Left forelimb (tissue), 1 donor: ENCODE data around the gene OR51F2.
"Not testable (repeated sequence)": the region's sequence is repeated elsewhere in the genome, so short reads cannot be mapped to it uniquely, and the experiment has no call there.

ENCODE experiments used
- DNase-seq: peaks from one replicate; pipeline ENCODE4 v3.0.0-alpha.2; 2018; ENCODE audit warnings: low spot score

The OR51F2 gene, protein sequence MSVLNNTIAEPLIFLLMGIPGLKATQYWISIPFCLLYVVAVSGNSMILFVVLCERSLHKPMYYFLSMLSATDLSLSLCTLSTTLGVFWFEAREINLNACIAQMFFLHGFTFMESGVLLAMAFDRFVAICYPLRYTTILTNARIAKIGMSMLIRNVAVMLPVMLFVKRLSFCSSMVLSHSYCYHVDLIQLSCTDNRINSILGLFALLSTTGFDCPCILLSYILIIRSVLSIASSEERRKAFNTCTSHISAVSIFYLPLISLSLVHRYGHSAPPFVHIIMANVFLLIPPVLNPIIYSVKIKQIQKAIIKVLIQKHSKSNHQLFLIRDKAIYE

DNA sequence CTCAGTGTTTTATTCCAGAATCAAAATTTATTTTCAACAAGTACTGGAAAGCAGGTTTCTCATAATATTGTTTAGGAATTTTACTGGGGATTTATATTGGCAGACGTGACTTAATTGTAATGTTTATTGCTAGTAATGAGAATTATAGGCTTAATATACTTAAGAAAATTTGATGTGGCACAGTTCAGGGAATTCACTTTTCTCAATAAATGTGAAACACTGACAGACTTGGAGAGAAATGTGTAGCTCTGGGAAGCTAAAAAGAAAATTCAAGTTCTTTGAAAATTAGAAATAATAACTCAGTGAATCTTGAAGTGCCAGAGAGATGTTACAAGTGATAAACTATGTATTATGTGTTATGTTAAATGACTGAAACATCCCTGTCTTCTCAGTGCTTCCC, at the start of gene OR51F2:
Gene OR51F2, plus strand, starts transcription at position 301 of the 400 bp plus-strand sequence. CDS start 101 bp downstream, outside the sequence.
- no peak for DNase-seq

- DNase-seq = no peak
Measured at GRCh38 chr11:4782454-4782853, 38.7 kb upstream of the OR51F2 start.

DNA sequence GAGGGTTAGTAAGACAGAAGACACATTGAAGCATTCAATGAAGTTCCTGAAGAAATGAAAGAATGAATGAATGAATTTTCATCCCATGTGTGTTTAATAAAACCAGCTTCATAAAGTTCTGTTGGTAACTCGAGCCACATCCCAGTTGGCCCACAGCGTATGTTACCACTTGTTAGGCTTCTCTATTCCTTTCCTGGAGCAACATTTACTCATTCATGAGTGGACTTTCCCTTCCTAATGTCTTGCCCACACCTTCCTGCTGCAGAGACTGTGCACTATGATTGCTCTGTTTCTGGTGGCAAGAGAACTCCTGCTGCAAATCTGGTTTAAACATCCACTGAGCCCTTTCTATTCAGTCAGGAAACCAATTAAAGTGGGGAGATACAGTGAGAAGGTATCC, 23.9 kb upstream of the OR51F2 start:
- DNase-seq = no peak

DNA sequence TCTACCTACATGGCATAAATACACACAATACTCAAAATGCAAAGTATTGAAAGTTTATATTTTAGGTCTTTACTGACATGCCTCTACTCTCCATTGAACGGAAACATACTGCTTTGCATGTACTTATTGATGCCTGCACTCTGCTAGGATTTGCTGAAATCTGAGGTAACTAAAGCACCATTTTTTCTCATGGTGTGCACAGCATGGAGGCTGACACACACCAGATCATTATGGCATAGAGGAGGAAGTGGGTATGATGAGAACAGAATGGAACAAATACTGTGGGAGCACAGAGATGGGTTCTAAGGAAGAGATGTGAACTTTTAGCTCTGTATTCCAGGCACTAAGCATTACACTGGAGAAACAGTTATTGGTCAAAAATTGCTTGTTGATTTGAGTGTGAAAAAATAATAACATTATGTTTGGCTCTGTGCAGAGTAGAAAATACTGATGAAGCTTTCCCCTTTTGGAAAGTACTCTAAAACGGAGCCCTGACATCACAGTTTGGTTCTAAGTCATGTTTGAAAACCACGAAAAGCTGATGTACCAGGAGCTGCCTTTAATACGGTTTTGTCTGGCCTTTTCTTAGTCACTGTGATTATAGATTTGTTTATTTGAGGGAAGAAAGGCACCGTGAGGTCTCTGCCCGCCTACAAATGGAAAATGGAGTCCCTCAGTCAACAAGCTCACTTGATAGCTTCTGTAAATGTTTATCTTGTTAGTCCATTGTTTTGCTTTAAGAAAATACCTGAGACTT, 22.5 kb upstream of the OR51F2 start:
- DNase-seq = no peak

DNA sequence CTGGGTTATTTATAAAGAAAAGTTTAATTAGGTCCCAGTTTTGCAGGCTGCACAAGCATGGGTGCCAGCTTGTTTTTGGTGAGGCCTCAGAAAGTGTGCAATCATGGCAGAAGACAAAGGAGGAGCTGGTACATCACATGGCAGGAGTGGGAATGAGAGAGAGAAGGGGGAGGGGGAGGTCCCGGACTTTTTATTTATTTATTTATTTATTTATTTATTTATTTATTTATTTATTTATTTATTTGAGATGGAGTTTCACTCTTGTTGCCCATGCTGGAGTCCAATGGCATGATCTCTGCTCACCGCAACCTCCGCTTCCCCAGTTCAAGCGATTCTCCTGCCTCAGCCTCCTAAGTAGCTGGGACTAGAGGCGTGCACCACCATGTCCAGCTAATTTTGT, 19.8 kb upstream of the OR51F2 start:
- DNase-seq = not testable (repeated sequence)

DNA sequence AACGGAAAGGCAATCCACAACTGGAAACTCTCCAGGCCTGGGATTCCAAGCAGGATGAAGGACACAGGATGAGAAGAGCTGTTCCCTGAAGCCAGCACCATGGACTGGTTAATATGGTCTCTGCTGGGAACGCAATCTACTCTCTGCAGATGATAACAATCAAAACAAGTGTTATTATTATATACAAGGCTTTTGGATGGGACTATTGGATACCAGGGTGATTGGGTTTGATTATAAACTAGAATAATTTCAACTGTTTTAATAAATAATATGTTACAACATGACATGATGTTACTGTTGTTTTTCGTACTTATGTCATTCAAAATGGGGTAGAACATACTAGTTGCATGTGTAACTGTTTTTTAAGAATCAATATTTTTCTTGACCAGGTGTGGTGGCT, 16.8 kb upstream of the OR51F2 start, which contains the start of gene OR52R1:
Gene OR52R1, minus strand, starts transcription at position 101 of the 400 bp plus-strand sequence. Its CDS starts 0 bp downstream, at position 101.
- no peak for DNase-seq

DNA sequence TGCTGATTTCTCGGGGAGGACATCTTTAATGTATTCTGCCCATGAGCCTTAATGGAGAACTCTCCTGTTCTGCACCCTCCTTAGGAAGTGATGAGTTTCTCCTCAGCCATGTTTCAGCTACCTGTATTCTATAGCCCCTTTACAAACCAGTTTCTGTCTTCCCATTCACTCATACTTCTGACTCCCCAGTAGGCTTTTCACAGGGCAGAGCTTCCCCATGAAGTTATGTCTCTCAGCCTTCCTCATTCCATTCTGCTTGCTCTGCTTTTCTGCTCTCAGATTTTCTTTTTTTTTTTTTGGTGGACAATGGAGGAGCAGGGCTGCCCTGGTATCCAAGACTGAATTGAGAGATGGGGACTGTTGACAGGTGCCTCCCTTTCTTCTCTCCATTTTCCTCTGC, 12.6 kb upstream of the OR51F2 start:
- DNase-seq = no peak

GRCh38 chr11:4809246-4809645, 11.9 kb upstream of the OR51F2 start:
- no peak for DNase-seq

DNA sequence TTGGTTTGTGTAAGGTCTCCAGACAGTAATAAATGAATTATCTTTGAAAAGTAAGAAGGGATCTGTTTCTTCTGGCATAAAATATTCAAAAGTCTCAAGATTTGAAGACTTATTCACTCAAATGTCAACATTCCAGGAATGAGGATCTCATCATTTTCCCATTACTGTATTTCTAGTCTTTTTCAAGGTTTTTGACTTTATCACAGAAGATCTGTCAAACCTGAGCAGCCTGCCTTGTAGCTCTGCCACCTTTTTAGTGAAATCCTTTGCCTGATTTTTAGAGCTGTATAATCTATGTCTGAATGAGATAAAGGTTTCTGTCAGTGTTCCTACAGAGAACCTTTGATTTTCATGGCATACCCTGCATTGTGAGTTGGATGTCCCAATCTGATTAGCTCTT, 4.0 kb downstream of the OR51F2 start:
- no peak for DNase-seq

DNA sequence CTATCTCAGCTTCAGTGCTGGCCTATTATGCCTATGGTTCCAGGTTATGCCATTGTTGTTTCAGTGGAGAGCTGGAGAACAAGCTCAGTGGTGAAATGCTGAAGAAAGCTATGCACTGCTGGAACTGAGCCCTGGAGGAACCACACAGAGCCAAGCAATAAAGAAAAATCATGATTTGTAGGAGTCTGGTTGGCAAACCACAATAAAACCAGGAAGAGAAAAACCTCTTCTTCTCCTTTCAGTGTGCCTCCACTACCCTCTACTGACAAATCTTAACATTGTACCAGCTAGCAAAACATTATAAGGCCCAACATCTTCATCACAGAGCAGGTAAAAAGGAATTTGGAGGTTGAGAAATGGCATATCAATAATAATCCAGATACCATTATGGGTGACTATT, 5.3 kb downstream of the OR51F2 start:
- no peak for DNase-seq

- no peak for DNase-seq
Measured at GRCh38 chr11:4830346-4830745, 9.2 kb downstream of the OR51F2 start.

DNA sequence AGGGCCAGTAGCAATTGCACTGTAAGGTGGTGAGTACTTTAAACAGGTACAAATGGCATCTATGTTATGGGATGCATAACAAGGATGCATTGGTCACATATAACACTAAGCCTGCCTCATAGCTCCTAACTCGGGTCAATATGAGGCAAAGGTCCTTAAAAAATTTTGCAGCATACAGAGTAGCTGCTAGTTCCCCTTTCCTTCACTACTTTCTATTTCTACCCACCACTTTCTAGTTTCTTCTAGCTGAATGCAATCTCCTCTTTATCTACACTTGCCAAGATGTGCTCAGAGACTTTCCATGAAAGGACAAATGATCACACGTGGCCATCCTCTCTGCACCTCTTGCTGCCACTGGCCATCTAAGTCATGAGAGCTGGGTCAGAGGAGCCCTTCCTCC, 9.8 kb downstream of the OR51F2 start:
- DNase-seq = no peak

DNA sequence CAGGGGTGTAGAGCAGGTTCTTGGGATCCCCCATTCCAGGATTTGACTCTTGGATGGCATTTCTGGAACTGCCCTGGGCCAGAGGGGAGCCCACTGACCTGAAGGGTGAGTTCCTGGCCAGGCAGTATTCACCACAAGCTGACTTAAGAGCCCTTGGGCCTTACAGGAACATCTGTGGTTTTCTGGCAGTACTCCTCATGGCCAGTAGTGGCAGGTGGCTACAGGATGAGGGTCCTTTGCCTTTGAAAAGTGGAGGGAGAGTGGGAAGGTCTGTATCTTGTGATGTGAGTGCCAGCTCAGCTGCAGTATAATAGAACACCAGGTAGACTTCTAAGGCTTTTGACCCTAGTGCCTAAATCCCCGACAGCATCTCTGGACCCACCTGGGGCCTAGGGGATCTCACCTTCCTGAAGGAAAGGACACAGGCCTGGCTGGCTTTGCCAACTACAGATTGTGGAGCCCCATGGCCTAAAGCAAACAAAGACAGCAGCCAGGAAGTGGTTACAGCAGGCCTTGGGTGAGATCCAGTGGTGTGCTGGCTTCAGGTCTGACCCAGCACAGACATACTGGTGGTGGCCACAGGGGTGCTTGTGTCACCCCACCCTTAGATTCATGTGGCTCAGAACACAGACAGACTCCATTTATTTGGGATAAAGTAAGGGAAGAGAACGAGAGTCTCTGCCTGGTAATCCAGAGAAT, 18.9 kb downstream of the OR51F2 start:
- no peak for DNase-seq

DNA sequence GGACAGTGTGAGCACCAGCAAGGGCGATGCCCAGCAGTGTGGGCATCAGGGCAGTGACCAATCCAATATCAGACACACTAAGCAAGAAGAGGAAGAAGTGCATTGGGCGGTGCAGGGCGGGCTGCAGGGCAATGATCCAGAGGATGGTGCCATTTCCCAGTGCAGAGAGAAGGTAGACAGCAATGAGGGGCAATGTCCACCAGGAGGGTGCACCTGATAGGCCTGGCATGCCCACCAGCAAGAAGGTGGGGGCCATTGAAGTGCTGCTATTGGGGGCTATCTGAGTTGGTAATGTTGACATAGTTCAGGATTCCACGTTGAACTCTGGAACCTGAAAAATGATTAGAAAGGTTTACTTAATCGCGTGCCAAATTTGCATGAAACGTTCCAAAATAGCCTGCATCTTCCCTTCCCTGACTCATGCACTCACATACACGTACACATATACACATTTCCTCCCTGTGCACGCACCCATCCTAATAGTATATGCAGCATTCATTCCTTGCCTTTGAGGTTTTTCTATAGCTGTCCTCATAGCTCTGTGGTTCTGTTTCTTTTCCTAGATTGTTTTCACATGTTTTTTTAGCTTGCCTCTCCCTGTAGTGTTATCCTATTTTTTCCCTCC, 27.9 kb downstream of the OR51F2 start, which contains the start of gene OR51S1:
Gene OR51S1, minus strand, starts transcription at position 301 of the 625 bp plus-strand sequence. Its CDS starts 0 bp downstream, at position 301.
- no peak for DNase-seq

GRCh38 chr11:4851033-4851432, 29.9 kb downstream of the OR51F2 start:
- DNase-seq = no peak

DNA sequence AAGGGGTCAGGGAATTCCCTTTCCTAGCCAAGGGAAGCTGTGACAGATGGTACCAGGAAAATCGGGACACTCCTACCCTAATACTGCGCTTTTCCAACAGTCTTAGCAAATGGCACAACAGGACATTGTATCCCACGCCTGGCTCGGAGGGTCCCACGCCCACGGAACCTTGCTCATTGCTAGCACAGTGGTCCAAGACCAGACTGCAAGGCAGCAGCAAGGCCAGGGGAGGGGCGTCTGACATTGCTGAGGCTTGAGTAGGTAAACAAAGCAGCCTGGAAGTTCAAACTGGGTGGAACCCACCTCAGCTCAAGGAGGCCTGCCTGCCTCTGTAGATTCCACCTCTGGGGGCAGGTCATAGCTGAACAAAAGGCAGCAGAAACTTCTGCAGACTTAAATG, 33.2 kb downstream of the OR51F2 start:
- DNase-seq = not testable (repeated sequence)

GRCh38 chr11:4862447-4863236, 41.5 kb downstream of the OR51F2 start:
- DNase-seq = no peak

- DNase-seq = no peak
Measured at GRCh38 chr11:4863876-4864275, 42.8 kb downstream of the OR51F2 start.

DNA sequence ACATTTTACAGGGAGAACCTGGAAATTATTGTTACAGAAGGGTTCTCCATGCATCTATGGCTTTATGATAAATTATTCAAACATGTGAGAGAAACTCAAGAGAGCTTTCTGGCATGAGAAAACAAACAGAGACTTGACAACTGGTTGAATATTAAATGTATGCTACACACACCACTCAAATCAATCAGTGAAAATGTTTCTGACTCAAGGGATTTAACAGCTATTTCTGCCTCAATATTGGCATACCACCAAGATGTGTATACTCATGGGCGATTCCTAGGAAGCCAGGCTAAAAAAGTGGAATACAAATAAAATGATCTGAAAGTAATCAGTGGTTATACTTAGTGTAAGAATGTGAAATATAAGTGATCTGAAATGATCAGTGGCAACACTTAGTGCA, 44.7 kb downstream of the OR51F2 start:
- no peak for DNase-seq
